Anterior cingulate cortex (tissue), 58 donors: ENCODE data around the gene FRMD6.

Experiments used
- DNase-seq, 58 donors: peaks; one replicate each; lab custom pipeline; 2025; lab: John Stamatoyannopoulos, UW

The FRMD6 gene

GRCh38 chr14:51651388-51652167, at the start of gene FRMD6:
Gene FRMD6 (plus strand): TSS chr14:51651910. CDS start chr14:51689837, 37,927 bp downstream.
- peak in 57 of 58 donors; percentile 45 to 92 (median 82) for DNase-seq

- no peak for DNase-seq
Observed at GRCh38 chr14:51602310-51602709, 49.4 kb upstream of the FRMD6 start.

GRCh38 chr14:51603495-51603894, 48.2 kb upstream of the FRMD6 start:
- DNase-seq = no peak

- no peak for DNase-seq
Observed at GRCh38 chr14:51604073-51604472, 47.6 kb upstream of the FRMD6 start.

GRCh38 chr14:51605575-51605974, 46.1 kb upstream of the FRMD6 start:
- no peak for DNase-seq

GRCh38 chr14:51607711-51608110, 44.0 kb upstream of the FRMD6 start:
- DNase-seq = no peak

GRCh38 chr14:51609251-51609954, 42.3 kb upstream of the FRMD6 start:
- DNase-seq = no peak

- no peak for DNase-seq
Observed at GRCh38 chr14:51609955-51610283, 41.8 kb upstream of the FRMD6 start.

- DNase-seq = no peak
Observed at GRCh38 chr14:51610771-51611170, 40.9 kb upstream of the FRMD6 start.

GRCh38 chr14:51612449-51612848, 39.3 kb upstream of the FRMD6 start:
- no peak for DNase-seq

GRCh38 chr14:51613416-51613815, 38.3 kb upstream of the FRMD6 start:
- no peak for DNase-seq

GRCh38 chr14:51614707-51615106, 37.0 kb upstream of the FRMD6 start:
- DNase-seq = no peak

GRCh38 chr14:51616256-51616655, 35.5 kb upstream of the FRMD6 start:
- no peak for DNase-seq

- no peak for DNase-seq
Observed at GRCh38 chr14:51616724-51617409, 34.8 kb upstream of the FRMD6 start.

- no peak for DNase-seq
Observed at GRCh38 chr14:51619561-51619960, 32.1 kb upstream of the FRMD6 start.

- DNase-seq = peak in 5 of 58 donors; percentile 2 to 17 (median 9)
Observed at GRCh38 chr14:51620056-51620455, 31.7 kb upstream of the FRMD6 start.

- DNase-seq = no peak
Observed at GRCh38 chr14:51621654-51622053, 30.1 kb upstream of the FRMD6 start.

GRCh38 chr14:51622376-51622775, 29.3 kb upstream of the FRMD6 start:
- no peak for DNase-seq

GRCh38 chr14:51624955-51625569, 26.6 kb upstream of the FRMD6 start:
- no peak for DNase-seq

- no peak for DNase-seq
Observed at GRCh38 chr14:51626185-51626584, 25.5 kb upstream of the FRMD6 start.

- no peak for DNase-seq
Observed at GRCh38 chr14:51626788-51627187, 24.9 kb upstream of the FRMD6 start.
